MV-4-11 (cell line): ENCODE results near the gene CERS6.

Source experiments
- DNase-seq: peaks from one replicate; lab custom pipeline; 2025; lab: John Stamatoyannopoulos, UW

CERS6 gene

DNA sequence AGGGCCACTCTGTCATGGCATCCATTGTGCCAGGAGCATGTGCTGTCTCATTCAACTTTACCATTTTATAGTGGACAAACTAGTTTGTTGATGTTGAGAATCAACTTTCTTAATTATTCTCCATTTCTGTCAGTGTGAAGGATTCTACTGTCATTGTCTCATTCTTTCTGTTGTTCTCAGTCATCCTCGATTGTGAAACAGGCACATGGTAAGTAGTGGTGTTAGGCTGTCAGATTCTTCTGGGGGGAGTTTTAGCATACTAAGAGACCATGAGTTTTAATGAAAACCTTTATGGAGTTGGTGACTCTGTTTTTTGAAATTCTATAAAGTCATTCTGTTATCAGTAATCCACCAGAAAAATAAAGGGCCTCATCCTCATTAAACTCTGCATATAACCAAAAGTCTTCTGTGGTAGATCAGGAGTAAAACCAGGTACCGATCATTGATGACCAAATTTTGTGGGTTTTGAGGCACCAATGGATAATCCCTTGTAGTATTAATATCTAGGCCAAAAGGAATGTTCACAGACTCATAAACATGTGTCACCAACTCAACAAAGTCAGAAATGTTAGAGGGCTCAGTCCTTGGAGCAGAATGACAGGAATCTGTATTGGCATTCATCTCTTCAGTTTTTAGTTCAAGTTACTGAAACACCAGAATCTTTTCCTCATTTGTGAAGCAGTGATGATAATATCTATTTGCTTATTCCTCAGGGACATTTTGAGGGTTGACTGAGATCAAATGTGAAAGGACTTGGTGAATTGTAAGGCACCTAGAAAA lies 73.2 kb downstream of the CERS6 start:
- DNase-seq = peak; percentile 17

GRCh38 chr2:168529900-168530561 lies 74.0 kb downstream of the CERS6 start:
- no peak for DNase-seq

- DNase-seq = peak; percentile 79
Measured at GRCh38 chr2:168530982-168531622, 75.0 kb downstream of the CERS6 start.

GRCh38 chr2:168534926-168535325 lies 78.9 kb downstream of the CERS6 start:
- no peak for DNase-seq

- DNase-seq = no peak
Measured at GRCh38 chr2:168536925-168537466, 80.9 kb downstream of the CERS6 start.

DNA sequence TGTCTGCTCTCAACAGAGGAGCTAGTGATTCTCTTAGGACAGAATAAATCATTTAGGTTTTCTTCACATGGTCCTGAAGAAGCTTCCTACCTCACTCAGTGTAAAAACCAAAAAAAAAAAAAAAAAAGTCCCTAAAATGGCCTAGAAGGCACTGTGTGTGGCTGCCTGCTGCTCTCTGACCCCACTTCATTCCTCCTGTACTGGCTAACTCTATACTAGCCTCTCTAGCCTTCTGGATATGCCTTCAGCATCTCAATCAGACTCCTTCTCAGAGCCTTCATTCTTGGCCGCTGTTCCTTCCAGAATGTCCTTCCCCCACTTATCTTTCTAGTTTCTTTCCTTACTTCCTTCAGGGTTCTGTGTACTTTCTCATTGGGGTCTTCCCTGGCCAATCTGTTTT lies 82.1 kb downstream of the CERS6 start:
- no peak for DNase-seq

GRCh38 chr2:168538534-168538933 lies 82.5 kb downstream of the CERS6 start:
- DNase-seq = no peak

DNA sequence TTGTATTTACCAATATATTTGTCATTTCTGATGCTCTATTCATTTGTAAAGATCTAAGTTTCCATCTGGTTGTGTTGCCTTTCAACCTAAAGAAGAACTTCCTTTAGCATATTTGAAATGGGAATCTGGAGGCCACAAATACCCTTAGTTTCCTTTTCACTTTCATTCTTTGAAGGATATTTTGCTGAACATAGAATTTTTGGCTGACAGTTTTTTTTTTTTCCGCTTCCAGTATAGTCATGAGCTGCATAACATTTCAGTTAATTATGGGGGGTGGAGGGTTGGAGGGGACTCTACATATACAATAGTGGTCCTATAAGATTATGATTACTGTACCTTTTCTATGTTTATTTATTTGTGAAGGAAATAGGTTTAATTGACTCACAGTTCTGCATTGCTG lies 83.9 kb downstream of the CERS6 start:
- DNase-seq = no peak

GRCh38 chr2:168541858-168542257 lies 85.8 kb downstream of the CERS6 start:
- peak; percentile 17 for DNase-seq

DNA sequence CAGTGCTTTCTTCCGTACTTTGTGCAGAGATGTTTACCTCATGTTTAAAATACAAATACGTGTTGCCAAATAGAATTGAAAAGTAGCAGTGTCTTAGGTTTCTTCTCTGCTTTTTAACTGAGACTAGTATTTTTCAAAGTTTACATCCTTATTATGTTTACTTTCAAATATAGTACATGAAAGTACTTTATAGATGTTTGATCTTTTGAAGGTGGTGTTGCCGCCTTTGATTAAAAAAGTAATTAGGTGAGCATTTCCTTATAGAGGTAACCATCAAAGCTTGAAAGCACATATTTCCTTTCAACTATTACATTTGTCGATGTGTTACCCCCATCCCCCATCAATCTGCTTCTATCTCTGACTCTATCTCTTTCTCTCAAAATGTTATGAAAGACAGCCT lies 87.0 kb downstream of the CERS6 start:
- no peak for DNase-seq

DNA sequence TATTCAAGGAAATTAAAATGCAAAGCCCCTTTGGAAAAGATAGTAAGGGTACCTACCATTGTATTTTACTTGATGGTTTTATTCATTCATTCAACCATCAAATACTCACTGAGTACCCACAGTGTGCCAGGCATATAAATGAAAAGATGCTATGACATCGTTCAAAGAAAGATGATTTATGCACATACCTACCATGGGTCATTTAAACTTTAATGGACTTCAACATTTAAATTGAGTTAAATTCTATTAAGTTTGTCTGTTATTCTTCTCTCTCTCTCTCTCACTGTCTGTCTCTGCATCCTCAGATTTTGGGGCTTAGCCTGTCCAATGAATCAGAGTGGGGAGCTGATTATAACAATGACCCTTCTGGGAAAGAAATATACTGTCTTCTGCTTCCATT lies 87.9 kb downstream of the CERS6 start:
- DNase-seq = no peak

DNA sequence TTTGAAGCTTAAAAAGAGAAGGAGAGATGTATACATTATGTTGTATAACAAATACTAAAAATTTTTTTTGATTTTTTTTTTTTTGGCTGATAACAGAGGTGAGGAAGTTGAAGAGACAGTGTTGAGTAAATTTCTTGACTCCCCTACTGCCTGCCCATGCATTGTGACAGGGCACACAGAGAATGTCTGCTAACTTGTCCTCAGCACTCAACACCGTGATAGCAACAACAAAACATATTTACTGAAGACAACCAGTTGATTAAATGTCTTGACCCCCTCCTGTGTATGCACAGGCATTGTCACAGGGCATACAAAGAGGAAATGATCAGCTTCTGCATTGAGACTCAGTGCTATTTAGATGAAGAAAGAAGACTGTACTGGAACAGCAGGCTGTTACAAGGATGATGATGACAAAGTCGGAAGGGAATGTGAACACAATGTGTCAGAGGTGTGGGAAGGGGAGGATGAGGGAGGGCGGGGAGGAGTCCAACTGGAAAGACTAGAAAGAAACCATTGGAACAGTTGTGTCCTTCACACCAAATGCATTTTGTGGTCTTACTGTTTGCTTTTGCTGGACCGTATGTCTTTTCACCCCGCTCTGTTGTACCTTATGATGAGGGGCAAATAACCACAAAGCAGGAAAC lies 89.5 kb downstream of the CERS6 start:
- peak; percentile 24 for DNase-seq

DNA sequence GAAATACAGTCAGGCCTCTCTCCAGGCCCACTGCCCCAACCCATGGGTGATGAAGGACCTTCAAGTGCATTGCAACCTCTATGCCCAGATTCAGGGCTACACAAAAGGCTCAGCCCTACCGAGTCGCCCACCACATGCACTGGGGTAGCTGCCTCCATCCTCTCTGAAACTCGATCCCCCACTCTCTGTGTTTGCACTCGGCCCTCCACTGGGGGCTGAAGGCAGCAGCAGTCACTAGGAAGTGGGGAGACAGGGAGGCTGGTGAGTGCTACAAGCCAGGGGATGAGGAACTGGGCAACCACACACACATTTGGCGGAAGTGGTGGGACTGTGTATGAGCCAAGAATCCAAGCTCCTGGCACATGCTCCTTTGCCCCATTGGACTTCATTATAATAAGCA lies 94.6 kb downstream of the CERS6 start:
- peak; percentile 94 for DNase-seq

- peak; percentile 71 for DNase-seq
Measured at GRCh38 chr2:168552450-168552856, 96.4 kb downstream of the CERS6 start.

- DNase-seq = no peak
Measured at GRCh38 chr2:168555283-168555682, 99.2 kb downstream of the CERS6 start.

DNA sequence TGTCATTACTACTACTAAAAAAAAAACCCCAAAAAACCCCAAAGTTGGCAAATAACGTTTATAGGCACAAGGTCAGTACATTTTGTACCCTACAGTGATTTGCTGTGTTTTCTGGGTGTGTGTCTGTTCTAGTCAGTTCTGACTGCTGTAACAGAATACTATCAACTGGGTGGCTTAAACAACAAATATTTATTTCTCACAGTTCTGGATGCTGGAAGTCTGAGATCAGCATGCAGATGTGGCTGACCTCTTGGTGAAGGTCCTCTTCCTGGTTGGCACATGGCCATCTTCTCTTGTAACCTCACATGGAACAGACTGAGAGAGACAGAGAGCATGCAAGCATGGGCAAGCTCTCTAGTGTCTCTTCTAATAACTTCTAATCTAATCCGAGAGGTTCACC lies 103.1 kb downstream of the CERS6 start:
- DNase-seq = no peak

DNA sequence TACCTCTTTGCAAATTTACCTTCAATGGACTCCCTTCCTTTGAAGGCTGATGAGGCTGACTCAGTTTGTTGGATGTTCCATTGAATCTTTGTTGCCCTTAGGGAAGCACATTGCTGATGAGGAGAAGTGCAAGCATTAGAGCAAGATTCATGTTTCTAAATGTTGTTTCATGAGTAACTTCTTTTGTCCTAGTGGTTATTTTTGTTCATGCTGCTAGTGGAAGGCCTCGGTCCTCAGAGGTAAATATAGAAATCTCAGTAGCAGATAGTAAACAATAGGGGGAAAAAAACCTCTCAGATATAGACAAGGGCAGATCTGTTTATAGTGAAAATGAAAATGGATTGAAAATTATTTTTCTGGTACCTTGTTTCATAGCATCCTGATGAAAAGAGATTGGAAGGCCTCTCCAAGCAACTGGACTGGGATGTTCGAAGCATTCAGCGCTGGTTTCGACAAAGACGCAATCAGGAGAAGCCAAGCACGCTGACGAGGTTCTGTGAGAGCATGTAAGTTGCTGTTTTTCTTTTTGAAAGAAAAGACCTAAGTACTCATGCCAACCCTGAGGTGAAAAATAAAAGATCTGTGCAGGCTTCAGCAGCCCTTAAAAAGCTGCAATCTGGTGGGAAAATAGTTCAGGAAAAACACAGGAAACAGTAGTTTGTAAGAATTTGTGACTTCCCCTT lies 104.9 kb downstream of the CERS6 start:
- DNase-seq = no peak

DNA sequence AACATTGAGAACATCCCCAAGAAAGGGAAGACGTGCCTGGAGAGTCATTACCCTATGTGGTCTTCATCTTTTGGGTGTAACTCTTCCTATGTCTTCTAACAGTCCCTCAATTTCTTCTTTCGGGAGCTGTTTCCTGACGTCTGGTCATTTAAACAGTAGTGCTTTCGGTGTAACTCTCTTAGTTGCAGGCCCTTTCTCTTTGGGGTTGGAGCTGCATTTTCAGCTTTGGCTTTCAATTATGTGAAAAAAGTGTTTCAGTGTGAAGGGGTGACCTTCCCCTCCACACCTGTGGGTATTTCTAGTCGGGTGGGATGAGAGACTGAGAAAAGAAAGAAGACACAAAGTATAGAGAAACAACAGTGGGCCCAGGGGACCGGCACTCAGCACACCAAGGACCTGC lies 105.9 kb downstream of the CERS6 start:
- DNase-seq = no peak

DNA sequence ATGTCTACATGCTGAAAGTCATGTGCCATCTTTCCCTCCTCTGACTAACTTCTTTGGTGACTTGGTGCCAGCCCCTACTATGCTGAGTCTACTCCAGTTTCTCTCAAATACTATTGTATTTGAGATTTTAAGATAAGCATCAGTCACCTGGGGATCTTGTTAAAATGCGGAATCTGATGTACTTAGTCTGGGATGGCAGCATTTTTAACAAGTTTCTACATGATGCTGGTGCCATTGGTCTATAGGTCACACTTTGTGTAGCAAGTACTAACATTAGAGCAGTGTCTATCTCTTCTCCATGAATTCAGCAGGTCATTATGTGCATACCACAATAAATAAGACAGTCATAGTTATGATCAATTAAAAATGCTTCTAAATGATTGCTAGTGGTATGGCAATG lies 106.9 kb downstream of the CERS6 start:
- DNase-seq = no peak

GRCh38 chr2:168564641-168565040 lies 108.6 kb downstream of the CERS6 start:
- DNase-seq = no peak

- no peak for DNase-seq
Measured at GRCh38 chr2:168565112-168565511, 109.0 kb downstream of the CERS6 start.

- DNase-seq = no peak
Measured at GRCh38 chr2:168565512-168565911, 109.4 kb downstream of the CERS6 start.
